K562 (cell line): ENCODE data around the gene BRCA1. TPM values are rescaled to one million over a fixed set of nuclear protein-coding genes. Genes with fewer than 3 reads are reported as not detected.

Source experiments
- ATAC-seq: fragments of 200-7000 bp; cut with Tn5 transposase; 3 replicates; pipeline ENCODE4 v1.9.1; 2020; ENCODE audit warnings: moderate library complexity
- BruUV-seq: library from RNA; stranded (reverse); fragments of 400-500 nt; replicated peaks from 2 replicates; lab custom pipeline; 2021; lab: Mats Ljungman, UMichigan
- CTCF ChIA-PET: fragments of 300-600 bp; formaldehyde crosslinking; extraction: SDS; loops from one replicate; lab custom pipeline; 2021; ENCODE audit warnings: low intra/inter-chr PET ratio; lab: Yijun Ruan, JAX
- POLR2A ChIA-PET: fragments of 300-600, 350-650 bp; sonication (Branson Sonifier 250); formaldehyde crosslinking; extraction: SDS; loops from one replicate; lab custom pipeline; 2021; ENCODE audit warnings: antibody characterized with exemption, inconsistent platforms; lab: Yijun Ruan, JAX
- DNase-seq, 4 experiments: peaks; one replicate each; pipeline versions ENCODE4 v3.0.0 to v3.0.0-alpha.2; 2011 to 2018; ENCODE audit warnings: low spot score in 3 of 4, mixed read lengths in 3 of 4; ENCODE audit errors: extremely low read depth in 1 of 4
- FAIRE-seq: peaks from 2 replicates; lab custom pipeline; 2011; peaks lifted over from hg19 to GRCh38; lab: Jason Lieb, UNC
- H2AFZ ChIP-seq: 2 replicates; pipeline ENCODE4 v1.6.0; 2011; ENCODE audit warnings: low read depth, low read length, control low read depth, inconsistent platforms
- H3K27ac ChIP-seq: fragments of 200-600 bp; 3 replicates; pipeline ENCODE4 v1.8.0; 2011; ENCODE audit warnings: low read depth, mild to moderate bottlenecking, control low read depth, inconsistent platforms, low read length, moderate library complexity, mixed read lengths; ENCODE audit errors: extremely low read depth
- H3K27me3 ChIP-seq, 2 experiments: fragments of 300-600 bp in 1 of 2; 2 replicates in 1 of 2; 3 replicates in 1 of 2; pipeline versions ENCODE4 v1.6.0 to v1.8.0; 2011; ENCODE audit warnings: inconsistent platforms in 2 of 2, low read length in 2 of 2, mild to moderate bottlenecking in 1 of 2, mixed read lengths in 1 of 2, moderate library complexity in 1 of 2; ENCODE audit not compliant: control insufficient read depth in 2 of 2, insufficient read depth in 2 of 2
- H3K36me3 ChIP-seq: fragments of 300-600 bp; 3 replicates; pipeline ENCODE4 v1.8.0; 2011; ENCODE audit warnings: mild to moderate bottlenecking, low read length, inconsistent platforms; ENCODE audit not compliant: control insufficient read depth, insufficient read depth
- H3K4me1 ChIP-seq, 2 experiments: fragments of 200-600 bp in 1 of 2; replicated peaks in 1 of 2; 2 replicates in 1 of 2; 3 replicates in 1 of 2; pipeline versions ENCODE4 v1.5.1 to v1.8.0; 2011; ENCODE audit warnings: inconsistent platforms in 2 of 2, low read length in 2 of 2, mild to moderate bottlenecking in 1 of 2, mixed read lengths in 1 of 2, moderate library complexity in 1 of 2; ENCODE audit not compliant: control insufficient read depth in 2 of 2, insufficient read depth in 2 of 2
- H3K4me2 ChIP-seq: 2 replicates; pipeline ENCODE4 v1.6.1; 2011; ENCODE audit warnings: low read length, control low read depth, inconsistent platforms, mixed read lengths; ENCODE audit not compliant: insufficient read depth
- H3K4me3 ChIP-seq: fragments of 200-600 bp; sonication (generic), shearing (Covaris generic); 2 replicates; pipeline ENCODE4 v1.5.1; 2016; ENCODE audit warnings: control low read depth, inconsistent platforms
- H3K79me2 ChIP-seq: fragments of 200-600 bp; 3 replicates; pipeline ENCODE4 v1.8.0; 2011; ENCODE audit warnings: low read length, inconsistent platforms; ENCODE audit not compliant: control insufficient read depth, insufficient read depth
- H3K9ac ChIP-seq, 2 experiments: 2 replicates each; pipeline versions ENCODE4 v1.6.0 to v1.6.1; 2011; ENCODE audit warnings: low read depth in 2 of 2, low read length in 2 of 2, control low read depth in 1 of 2, inconsistent platforms in 1 of 2, mild to moderate bottlenecking in 1 of 2, mixed read lengths in 1 of 2; ENCODE audit not compliant: insufficient read depth in 1 of 2
- H3K9me1 ChIP-seq: one replicate; pipeline ENCODE4 v1.6.0; 2011; ENCODE audit warnings: inconsistent platforms, mild to moderate bottlenecking, low read length, moderate library complexity; ENCODE audit not compliant: control insufficient read depth, insufficient read depth
- H3K9me3 ChIP-seq: replicated peaks from 2 replicates; pipeline ENCODE4 v1.5.1; 2011; ENCODE audit warnings: low read depth, low read length, inconsistent platforms; ENCODE audit not compliant: control insufficient read depth, insufficient read depth
- H4K20me1 ChIP-seq: replicated peaks from 2 replicates; pipeline ENCODE4 v1.6.1; 2011; ENCODE audit warnings: low read length, inconsistent platforms, mixed read lengths; ENCODE audit not compliant: control insufficient read depth, insufficient read depth
- ARHGAP35 ChIP-seq: fragments of 450-650 bp; IDR thresholded peaks from 2 replicates; pipeline ENCODE4 v1.6.1; 2018; ENCODE audit not compliant: partially characterized antibody
- PCBP2 ChIP-seq: fragments of 200-400 bp; formaldehyde crosslinking; IDR thresholded peaks from 2 replicates; pipeline ENCODE4 v1.6.1; 2018; ENCODE audit warnings: low read length, low read depth, mild to moderate bottlenecking, moderate library complexity; ENCODE audit not compliant: poor library complexity, severe bottlenecking
- PTBP1 ChIP-seq: fragments of 200-400 bp; formaldehyde crosslinking; IDR thresholded peaks from 2 replicates; pipeline ENCODE4 v1.6.1; 2017; ENCODE audit warnings: low read depth, low read length
- RBM22 ChIP-seq: fragments of 200-400 bp; formaldehyde crosslinking; IDR thresholded peaks from 2 replicates; pipeline ENCODE4 v1.6.1; 2018; ENCODE audit warnings: low read length, low read depth; ENCODE audit not compliant: poor library complexity, severe bottlenecking
- SNRNP70 ChIP-seq: fragments of 200-400 bp; formaldehyde crosslinking; optimal IDR thresholded peaks from 2 replicates; pipeline ENCODE3; 2017; ENCODE audit warnings: low read depth, low read length
- TAF7 ChIP-seq: fragments of 450-650 bp; IDR thresholded peaks from 2 replicates; pipeline ENCODE4 v1.6.1; 2016; ENCODE audit warnings: missing genetic modification characterization, missing compliant biosample characterization
- TGIF2 ChIP-seq: sonication (generic); formaldehyde crosslinking; IDR thresholded peaks from 2 replicates; pipeline ENCODE4 v1.8.1; 2022; ENCODE audit warnings: mild to moderate bottlenecking, missing genetic modification reagents, moderate library complexity
- TSC22D4 ChIP-seq: fragments of 450-650 bp; IDR thresholded peaks from 2 replicates; pipeline ENCODE4 v1.6.1; 2016; ENCODE audit warnings: missing genetic modification characterization, missing biosample characterization, control low read depth
- ZNF143 ChIP-seq: sonication (generic); formaldehyde crosslinking; IDR thresholded peaks from 2 replicates; pipeline ENCODE4 v1.9.0; 2022; ENCODE audit warnings: mild to moderate bottlenecking, missing genetic modification reagents
- ZNF175 ChIP-seq: fragments of 200-800 bp; sonication (Bioruptor generic); IDR thresholded peaks from 2 replicates; pipeline ENCODE4 v1.6.1; 2016; ENCODE audit warnings: low read depth, mild to moderate bottlenecking, missing genetic modification characterization, missing compliant biosample characterization
- ZNF431 ChIP-seq: sonication (generic); formaldehyde crosslinking; IDR thresholded peaks from 2 replicates; pipeline ENCODE4 v1.8.0; 2022; ENCODE audit warnings: mild to moderate bottlenecking, missing genetic modification reagents
- WGBS: fragments of 100-300 bp; shearing (Covaris generic); methylation state at CpG from one replicate; pipeline ENCODE4 v1.1.6; 2016; ENCODE audit warnings: low coverage, mixed read lengths; ENCODE audit not compliant: insufficient coverage; ENCODE audit errors: missing lambda C conversion rate; 5-methylcytosine and 5-hydroxymethylcytosine counted together
- in situ Hi-C: fragments of 300-500 bp; cut with MboI; formaldehyde crosslinking; loops from 4 replicates; pipeline ENCODE4 v1.15.0; 2018; ENCODE audit warnings: inconsistent platforms, mixed read lengths
- intact Hi-C: fragments of 100-400 bp; cut with micrococcal nuclease; formaldehyde crosslinking; loops from 2 replicates; pipeline ENCODE4 v1.14.2; 2022
- polyA plus RNA-seq, 8 experiments: library from polyadenylated mRNA; depleted of rRNA in 4 of 8; stranded (reverse) in 5 of 8; unstranded in 3 of 8; fragments of >200 nt; fragmentation: Nextera tagmentation in 2 of 8; fragmentation: Illumina TruSeq in 1 of 8; extraction: Ambion mirVana in 2 of 8; extraction: Trizol in 1 of 8; gene quantifications; 2 replicates each; pipeline versions ENCODE4 v1.2.1 to v1.2.3, GENCODE V29; 2011 to 2014; ENCODE audit warnings: inconsistent platforms in 1 of 8, missing spikeins in 1 of 8
- total RNA-seq, 7 experiments: library from RNA; depleted of rRNA in 6 of 7; stranded (reverse); fragments of >200 nt in 6 of 7; fragmentation: Illumina TruSeq in 2 of 7; extraction: Trizol in 2 of 7; gene quantifications; 2 replicates each; pipeline versions ENCODE4 v1.2.1 to v1.2.3, GENCODE V29; 2011 to 2021; ENCODE audit warnings: low replicate concordance in 1 of 7
- TF ChIP-seq, protein P1 (sequence below): fragments of 250-450 bp; sonication (Bioruptor Pico); IDR thresholded peaks from 2 replicates; pipeline ENCODE4 v1.4.0; 2020; ENCODE audit warnings: mild to moderate bottlenecking, moderate library complexity, borderline replicate concordance
- TF ChIP-seq, protein P2 (sequence below): sonication (generic); formaldehyde crosslinking; IDR thresholded peaks from 2 replicates; pipeline ENCODE4 v1.8.1; 2023; ENCODE audit warnings: mild to moderate bottlenecking, missing genetic modification reagents
- TF ChIP-seq, protein P3 (sequence below): fragments of 250-450 bp; sonication (Bioruptor Pico); IDR thresholded peaks from 2 replicates; pipeline ENCODE4 v1.4.0; 2020

BRCA1 gene
- total and polyA plus RNA-seq, 9 of the 15 experiments (the other 6 are each of a cell fraction or from before 2014, with no cell fraction given), result 25.9 to 95.3 (median 62.3) TPM

DNA sequence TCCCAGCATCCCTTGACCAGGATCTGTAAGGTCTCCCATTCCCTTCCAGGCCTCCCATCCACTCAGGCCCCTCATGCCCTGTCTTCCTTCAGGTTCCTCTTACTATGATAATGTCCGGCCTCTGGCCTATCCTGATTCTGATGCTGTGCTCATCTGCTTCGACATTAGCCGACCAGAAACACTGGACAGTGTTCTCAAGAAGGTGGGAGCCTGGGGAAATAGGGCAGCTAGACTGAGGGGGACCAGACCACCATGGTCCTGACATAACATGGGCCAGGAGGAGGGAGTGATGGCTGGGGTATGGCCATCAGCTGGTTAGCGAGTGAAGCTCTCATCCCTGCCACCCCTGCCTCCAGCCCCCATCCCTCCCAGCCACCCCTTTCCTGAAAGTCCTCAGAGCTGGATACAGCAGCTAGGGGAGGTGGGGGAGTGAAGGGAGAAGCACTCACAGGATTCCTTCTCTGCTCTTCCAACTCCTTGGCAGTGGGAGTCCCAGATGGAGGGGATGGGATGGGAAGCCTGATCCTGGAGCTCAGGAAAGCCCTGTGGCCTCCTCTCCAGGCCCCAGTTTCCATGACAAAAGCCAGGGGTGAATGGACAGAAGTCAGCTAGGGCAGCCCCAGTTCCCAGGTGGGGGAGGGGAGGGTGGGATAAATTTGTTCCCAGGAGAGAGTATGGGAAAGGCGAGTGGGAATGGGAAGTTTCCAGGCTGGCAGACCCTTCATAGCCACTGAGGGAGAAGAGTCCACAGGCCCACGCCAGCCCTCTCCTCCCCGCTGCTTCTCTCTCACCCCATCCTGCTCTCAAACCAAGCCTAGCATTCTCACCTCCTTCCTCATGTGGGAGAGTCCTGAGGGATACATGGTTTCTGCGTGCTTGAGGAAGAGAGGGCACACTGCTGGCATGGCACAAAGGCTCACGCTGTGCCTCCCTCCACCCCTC, 97.8 kb downstream of the BRCA1 start:
- no peaks in the 10 kb centered on the region for H3K9me3 ChIP-seq
- no peak for FAIRE-seq
- no peaks in the 10 kb centered on the region for H3K79me2 ChIP-seq
- ChIA-PET CTCF (no interaction called here), POLR2A (interaction anchor here (0.7 to 1.3 kb wide), 3 partner anchors 10 to 144 kb away, joined by 3 to 4 read pairs (median 3); no protein-coding TSS in a partner anchor)
- no peaks in the 10 kb centered on the region for H3K36me3 ChIP-seq
- no peak overlapping the region for H3K4me3 ChIP-seq
- no peaks in the 10 kb centered on the region for H3K9me1 ChIP-seq
- H3K27me3 ChIP-seq, result no peaks in the 10 kb centered on the region
- BruUV-seq, result no TSS peak
- DNase-seq, result no peak
- H3K27ac ChIP-seq, result no peak overlapping the region
- TF ChIP-seq SNRNP70 (no peak), ARHGAP35 (no peak), TGIF2 (CRISPR knock-in tag) (no peak), PTBP1 (no peak), ZNF431 (CRISPR knock-in tag) (no peak), ZNF143 (CRISPR knock-in tag) (no peak), TAF7 (tag) (no peak), PCBP2 (no peak), TSC22D4 (tag) (no peak), RBM22 (no peak), ZNF175 (CRISPR knock-in tag) (no peak)
- TF ChIP-seq, protein P1, sequence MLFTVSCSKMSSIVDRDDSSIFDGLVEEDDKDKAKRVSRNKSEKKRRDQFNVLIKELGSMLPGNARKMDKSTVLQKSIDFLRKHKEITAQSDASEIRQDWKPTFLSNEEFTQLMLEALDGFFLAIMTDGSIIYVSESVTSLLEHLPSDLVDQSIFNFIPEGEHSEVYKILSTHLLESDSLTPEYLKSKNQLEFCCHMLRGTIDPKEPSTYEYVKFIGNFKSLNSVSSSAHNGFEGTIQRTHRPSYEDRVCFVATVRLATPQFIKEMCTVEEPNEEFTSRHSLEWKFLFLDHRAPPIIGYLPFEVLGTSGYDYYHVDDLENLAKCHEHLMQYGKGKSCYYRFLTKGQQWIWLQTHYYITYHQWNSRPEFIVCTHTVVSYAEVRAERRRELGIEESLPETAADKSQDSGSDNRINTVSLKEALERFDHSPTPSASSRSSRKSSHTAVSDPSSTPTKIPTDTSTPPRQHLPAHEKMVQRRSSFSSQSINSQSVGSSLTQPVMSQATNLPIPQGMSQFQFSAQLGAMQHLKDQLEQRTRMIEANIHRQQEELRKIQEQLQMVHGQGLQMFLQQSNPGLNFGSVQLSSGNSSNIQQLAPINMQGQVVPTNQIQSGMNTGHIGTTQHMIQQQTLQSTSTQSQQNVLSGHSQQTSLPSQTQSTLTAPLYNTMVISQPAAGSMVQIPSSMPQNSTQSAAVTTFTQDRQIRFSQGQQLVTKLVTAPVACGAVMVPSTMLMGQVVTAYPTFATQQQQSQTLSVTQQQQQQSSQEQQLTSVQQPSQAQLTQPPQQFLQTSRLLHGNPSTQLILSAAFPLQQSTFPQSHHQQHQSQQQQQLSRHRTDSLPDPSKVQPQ (CRISPR knock-in tag), result no peak
- TF ChIP-seq, protein P2, sequence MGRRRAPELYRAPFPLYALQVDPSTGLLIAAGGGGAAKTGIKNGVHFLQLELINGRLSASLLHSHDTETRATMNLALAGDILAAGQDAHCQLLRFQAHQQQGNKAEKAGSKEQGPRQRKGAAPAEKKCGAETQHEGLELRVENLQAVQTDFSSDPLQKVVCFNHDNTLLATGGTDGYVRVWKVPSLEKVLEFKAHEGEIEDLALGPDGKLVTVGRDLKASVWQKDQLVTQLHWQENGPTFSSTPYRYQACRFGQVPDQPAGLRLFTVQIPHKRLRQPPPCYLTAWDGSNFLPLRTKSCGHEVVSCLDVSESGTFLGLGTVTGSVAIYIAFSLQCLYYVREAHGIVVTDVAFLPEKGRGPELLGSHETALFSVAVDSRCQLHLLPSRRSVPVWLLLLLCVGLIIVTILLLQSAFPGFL (CRISPR knock-in tag), result no peak
- TF ChIP-seq, protein P3, sequence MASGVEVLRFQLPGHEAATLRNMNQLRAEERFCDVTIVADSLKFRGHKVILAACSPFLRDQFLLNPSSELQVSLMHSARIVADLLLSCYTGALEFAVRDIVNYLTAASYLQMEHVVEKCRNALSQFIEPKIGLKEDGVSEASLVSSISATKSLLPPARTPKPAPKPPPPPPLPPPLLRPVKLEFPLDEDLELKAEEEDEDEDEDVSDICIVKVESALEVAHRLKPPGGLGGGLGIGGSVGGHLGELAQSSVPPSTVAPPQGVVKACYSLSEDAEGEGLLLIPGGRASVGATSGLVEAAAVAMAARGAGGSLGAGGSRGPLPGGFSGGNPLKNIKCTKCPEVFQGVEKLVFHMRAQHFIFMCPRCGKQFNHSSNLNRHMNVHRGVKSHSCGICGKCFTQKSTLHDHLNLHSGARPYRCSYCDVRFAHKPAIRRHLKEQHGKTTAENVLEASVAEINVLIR (CRISPR knock-in tag), result no peak
- in situ Hi-C loops (no loop called here), intact Hi-C loops (no loop called here)
- no peak overlapping the region for H3K4me2 ChIP-seq
- no peak for ATAC-seq
- H2AFZ ChIP-seq, result no peak overlapping the region
- H4K20me1 ChIP-seq, result no peaks in the 10 kb centered on the region
- WGBS, result 43% methylated on average over 6 of the region's 9 CpGs
- H3K9ac ChIP-seq, result peak overlapping the region in 1 of 2 experiments; percentile 4; a peak in 1 of 4 replicates
- peaks cover 3 to 43% of the 10 kb centered on the region in 2 experiments for H3K4me1 ChIP-seq
